Neural progenitor cell (in vitro differentiated cells): ENCODE measurements around the gene TMEM147. TPM values are rescaled to one million over a fixed set of nuclear protein-coding genes. Genes with fewer than 3 reads are reported as not detected.

Experiments
- DNase-seq: peaks from one replicate; pipeline ENCODE4 v3.0.0-alpha.2; 2016; ENCODE audit warnings: low spot score
- H2AFZ ChIP-seq: fragments of 200-600 bp; sonication (generic); replicated peaks from 2 replicates; pipeline ENCODE4 v1.6.1; 2016; ENCODE audit warnings: antibody characterized with exemption
- H3F3A ChIP-seq: fragments of 200-600 bp; sonication (generic); 2 replicates; pipeline ENCODE4 v1.6.1; 2016; ENCODE audit warnings: antibody characterized with exemption, low read depth
- H3K27ac ChIP-seq: fragments of 200-600 bp; sonication (generic); 2 replicates; pipeline ENCODE4 v1.5.1; 2016; ENCODE audit warnings: mild to moderate bottlenecking
- H3K27me3 ChIP-seq: fragments of 200-600 bp; sonication (generic); 2 replicates; pipeline ENCODE4 v1.6.1; 2016; ENCODE audit warnings: mild to moderate bottlenecking, moderate library complexity
- H3K36me3 ChIP-seq: fragments of 200-600 bp; sonication (generic); 2 replicates; pipeline ENCODE4 v1.5.1; 2016
- H3K4me1 ChIP-seq: fragments of 200-600 bp; sonication (generic); 2 replicates; pipeline ENCODE4 v1.6.1; 2016; ENCODE audit warnings: mixed run types
- H3K4me2 ChIP-seq: fragments of 200-600 bp; sonication (generic); 2 replicates; pipeline ENCODE4 v1.6.1; 2016
- H3K4me3 ChIP-seq: fragments of 200-600 bp; sonication (generic); 2 replicates; pipeline ENCODE4 v1.5.1; 2016
- H3K79me2 ChIP-seq: fragments of 200-600 bp; sonication (generic); 2 replicates; pipeline ENCODE4 v1.6.1; 2016; ENCODE audit warnings: low read depth
- H3K9ac ChIP-seq: fragments of 200-600 bp; sonication (generic); 2 replicates; pipeline ENCODE4 v1.6.1; 2016
- H3K9me3 ChIP-seq: fragments of 200-600 bp; sonication (generic); 2 replicates; pipeline ENCODE4 v1.5.1; 2016; ENCODE audit warnings: low read depth
- H4K20me1 ChIP-seq: fragments of 200-600 bp; sonication (generic); 2 replicates; pipeline ENCODE4 v1.6.1; 2016; ENCODE audit warnings: low read depth
- H3K27ac Mint-ChIP-seq: 3 replicates; pipeline ENCODE4 v1.8.0; 2021; ENCODE audit warnings: mixed read lengths
- H3K27me3 Mint-ChIP-seq: 2 replicates; pipeline ENCODE4 v1.8.0; 2022; ENCODE audit warnings: low read depth, mild to moderate bottlenecking, inconsistent platforms, moderate library complexity, mixed read lengths; ENCODE audit not compliant: insufficient read depth
- H3K36me3 Mint-ChIP-seq: 3 replicates; pipeline ENCODE4 v1.8.0; 2021; ENCODE audit warnings: mixed read lengths
- H3K4me1 Mint-ChIP-seq: 3 replicates; pipeline ENCODE4 v1.8.0; 2021; ENCODE audit warnings: mixed read lengths
- H3K4me3 Mint-ChIP-seq: 3 replicates; pipeline ENCODE4 v1.8.0; 2021; ENCODE audit warnings: mild to moderate bottlenecking, moderate library complexity, mixed read lengths
- H3K9me3 Mint-ChIP-seq: 3 replicates; pipeline ENCODE4 v1.8.0; 2020; ENCODE audit warnings: mixed read lengths
- EZH2 ChIP-seq: fragments of 200-600 bp; sonication (generic); IDR thresholded peaks from 2 replicates; pipeline ENCODE4 v1.6.1; 2017; ENCODE audit warnings: antibody characterized with exemption, mild to moderate bottlenecking, moderate library complexity
- EZH2phosphoT487 ChIP-seq: fragments of 200-600 bp; sonication (generic); IDR thresholded peaks from 2 replicates; pipeline ENCODE4 v1.6.1; 2017; ENCODE audit warnings: antibody characterized with exemption
- total RNA-seq: library from RNA; depleted of rRNA; stranded (reverse); fragments of >200 nt; gene quantifications from 2 replicates; pipeline ENCODE4 v1.2.3, GENCODE V29; 2015; ENCODE audit warnings: low replicate concordance
- TF ChIP-seq, protein P1 (sequence below): fragments of 200-600 bp; sonication (generic); IDR thresholded peaks from 2 replicates; pipeline ENCODE4 v1.5.1; 2017; ENCODE audit warnings: antibody characterized with exemption, mild to moderate bottlenecking

TMEM147 gene
- total RNA-seq, 1 donor from 2014 or later = 57.8 TPM

DNA sequence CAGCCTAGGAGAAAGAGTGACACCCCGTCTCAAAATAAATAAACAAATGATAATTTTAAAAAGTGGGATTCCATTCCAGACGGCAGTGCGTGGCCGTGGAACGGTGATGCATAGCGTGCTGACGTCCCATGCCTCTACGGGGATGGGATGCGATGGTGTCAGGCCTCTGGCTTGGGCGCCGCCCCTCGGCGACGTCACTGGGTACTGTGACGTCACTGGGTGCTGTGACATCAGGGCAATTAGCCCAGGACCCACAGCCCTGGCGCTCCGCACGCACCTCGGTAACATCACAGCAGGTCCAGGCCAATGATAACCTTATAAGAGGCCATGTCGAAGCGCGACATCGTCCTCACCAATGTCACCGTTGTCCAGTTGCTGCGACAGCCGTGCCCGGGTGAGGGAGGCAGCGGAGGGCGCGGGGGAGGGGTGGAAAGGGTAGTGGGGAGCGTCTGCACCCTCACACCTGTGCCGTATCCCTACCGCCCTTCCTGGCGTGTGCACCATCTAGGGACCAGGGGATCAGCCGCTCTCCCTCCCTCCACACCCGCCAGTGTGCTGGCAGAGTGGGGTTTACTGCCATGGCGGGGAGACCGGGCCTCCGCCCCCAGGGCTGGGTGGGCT is 12.1 kb upstream of the TMEM147 start, which contains the start of gene GAPDHS:
TSS of gene GAPDHS (plus strand) at position 256 of the 621 bp plus-strand sequence. CDS start at position 328, 72 bp downstream.
- no peak for DNase-seq
- TF ChIP-seq EZH2phosphoT487 (no peak), EZH2 (no peak)
- TF ChIP-seq, protein P1, sequence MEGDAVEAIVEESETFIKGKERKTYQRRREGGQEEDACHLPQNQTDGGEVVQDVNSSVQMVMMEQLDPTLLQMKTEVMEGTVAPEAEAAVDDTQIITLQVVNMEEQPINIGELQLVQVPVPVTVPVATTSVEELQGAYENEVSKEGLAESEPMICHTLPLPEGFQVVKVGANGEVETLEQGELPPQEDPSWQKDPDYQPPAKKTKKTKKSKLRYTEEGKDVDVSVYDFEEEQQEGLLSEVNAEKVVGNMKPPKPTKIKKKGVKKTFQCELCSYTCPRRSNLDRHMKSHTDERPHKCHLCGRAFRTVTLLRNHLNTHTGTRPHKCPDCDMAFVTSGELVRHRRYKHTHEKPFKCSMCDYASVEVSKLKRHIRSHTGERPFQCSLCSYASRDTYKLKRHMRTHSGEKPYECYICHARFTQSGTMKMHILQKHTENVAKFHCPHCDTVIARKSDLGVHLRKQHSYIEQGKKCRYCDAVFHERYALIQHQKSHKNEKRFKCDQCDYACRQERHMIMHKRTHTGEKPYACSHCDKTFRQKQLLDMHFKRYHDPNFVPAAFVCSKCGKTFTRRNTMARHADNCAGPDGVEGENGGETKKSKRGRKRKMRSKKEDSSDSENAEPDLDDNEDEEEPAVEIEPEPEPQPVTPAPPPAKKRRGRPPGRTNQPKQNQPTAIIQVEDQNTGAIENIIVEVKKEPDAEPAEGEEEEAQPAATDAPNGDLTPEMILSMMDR = no peak
- no peak within 1 kb of the TSS for H3K4me3 Mint-ChIP-seq
- no peak within 1 kb of the TSS for H3K27ac Mint-ChIP-seq
- Histone ChIP-seq H3K27ac (no peak within 1 kb of the TSS), H3K4me2 (no peak within 1 kb of the TSS), H3F3A (peaks cover 8% of the 10 kb centered on the region), H3K79me2 (no peaks in the 10 kb centered on the region), H3K9me3 (no peaks in the 10 kb centered on the region), H3K27me3 (no peaks in the 10 kb centered on the region), H2AFZ (no peak within 1 kb of the TSS), H4K20me1 (peaks cover 4% of the 10 kb centered on the region), H3K9ac (no peak within 1 kb of the TSS), H3K4me1 (peaks cover 7% of the 10 kb centered on the region), H3K36me3 (no peaks in the 10 kb centered on the region), H3K4me3 (no peak within 1 kb of the TSS)
- no peaks in the 10 kb centered on the region for H3K36me3 Mint-ChIP-seq
- H3K27me3 Mint-ChIP-seq = peaks cover 3% of the 10 kb centered on the region
- H3K4me1 Mint-ChIP-seq = no peaks in the 10 kb centered on the region
- no peaks in the 10 kb centered on the region for H3K9me3 Mint-ChIP-seq

DNA sequence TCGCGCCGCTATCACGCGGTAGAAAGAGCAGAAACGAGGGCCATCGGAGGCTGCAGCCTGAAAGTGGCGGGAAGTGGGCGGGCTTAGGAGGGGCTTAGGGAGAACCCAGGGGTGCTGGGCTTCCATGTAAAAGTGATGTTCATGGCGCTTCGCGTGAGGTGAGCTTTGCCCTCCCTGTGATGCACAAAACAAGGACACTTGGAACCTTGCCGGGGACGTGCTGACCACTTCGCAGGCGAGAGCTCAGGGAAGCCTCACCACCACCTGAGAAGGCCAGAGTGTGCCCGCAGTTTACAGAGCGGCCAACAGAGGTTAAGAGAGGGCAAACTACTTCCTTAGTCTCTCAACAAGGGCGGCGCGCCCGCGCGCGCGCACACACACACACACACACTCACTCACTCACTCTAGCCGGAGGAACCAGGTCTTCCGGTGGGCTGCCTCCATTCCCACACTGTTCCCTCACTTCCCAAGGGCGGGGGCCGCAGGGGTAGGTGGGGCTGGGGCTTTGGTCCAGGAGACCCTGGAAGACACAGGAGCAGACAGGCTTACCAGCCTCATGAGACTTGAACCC is 11.5 kb upstream of the TMEM147 start:
- H3K9me3 Mint-ChIP-seq = no peaks in the 10 kb centered on the region
- H3F3A ChIP-seq = peaks cover 8% of the 10 kb centered on the region
- H3K4me2 ChIP-seq = no peak overlapping the region
- H3K27me3 Mint-ChIP-seq = peaks cover 3% of the 10 kb centered on the region
- H3K27ac ChIP-seq = no peak overlapping the region
- H3K4me1 Mint-ChIP-seq = no peaks in the 10 kb centered on the region
- H3K36me3 ChIP-seq = no peaks in the 10 kb centered on the region
- H3K27me3 ChIP-seq = no peaks in the 10 kb centered on the region
- peaks cover 7% of the 10 kb centered on the region for H3K4me1 ChIP-seq
- H3K9ac ChIP-seq = no peak overlapping the region
- TF ChIP-seq, protein P1 = no peak
- TF ChIP-seq EZH2phosphoT487 (no peak), EZH2 (no peak)
- H3K4me3 ChIP-seq = no peak overlapping the region
- peaks cover 4% of the 10 kb centered on the region for H4K20me1 ChIP-seq
- H3K4me3 Mint-ChIP-seq = no peak overlapping the region
- H3K9me3 ChIP-seq = no peaks in the 10 kb centered on the region
- H3K36me3 Mint-ChIP-seq = no peaks in the 10 kb centered on the region
- H3K27ac Mint-ChIP-seq = no peak overlapping the region
- H3K79me2 ChIP-seq = no peaks in the 10 kb centered on the region
- peak; percentile 58 for DNase-seq
- no peak overlapping the region for H2AFZ ChIP-seq

DNA sequence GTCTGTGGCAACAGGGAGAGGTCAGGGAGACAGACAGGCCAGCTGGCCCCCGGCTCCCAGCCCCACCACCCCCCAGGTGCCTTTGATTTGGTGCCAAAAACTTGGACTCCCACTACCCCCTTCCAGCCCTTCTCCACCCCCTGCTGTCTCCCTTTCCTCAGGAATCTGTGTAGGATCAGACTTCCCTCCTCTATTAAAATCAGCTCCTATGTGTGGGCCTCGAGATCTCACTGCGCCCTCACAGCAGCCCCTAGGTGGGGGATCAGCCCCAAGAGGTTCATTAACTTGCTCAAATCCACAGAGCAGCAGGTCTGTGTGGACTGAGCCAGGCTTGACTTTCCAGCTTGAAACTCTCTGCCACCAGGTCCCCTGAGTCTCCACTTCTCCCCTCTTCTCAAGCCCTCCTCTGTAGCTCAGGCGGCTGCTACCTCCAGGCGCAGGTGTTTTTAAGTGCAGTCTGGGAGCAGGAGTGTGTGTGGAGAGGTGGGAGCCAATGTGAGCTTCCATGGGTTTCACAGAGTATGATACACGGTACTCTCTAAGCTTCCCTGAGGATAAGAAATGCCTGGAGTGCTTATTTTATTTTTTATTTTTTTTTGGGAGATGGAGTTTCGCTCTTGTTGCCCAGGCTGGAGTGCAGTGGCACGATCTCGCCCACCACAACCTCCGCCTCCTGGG is 10.5 kb upstream of the TMEM147 start:
- Mint-ChIP-seq H3K27ac (peak overlapping the region; percentile 42), H3K36me3 (no peaks in the 10 kb centered on the region)
- no peak overlapping the region for H3K4me2 ChIP-seq

More for the DNA sequence above, 10.5 kb upstream of the TMEM147 start:
- H3K9me3 Mint-ChIP-seq = no peaks in the 10 kb centered on the region
- Histone ChIP-seq H3K4me1 (peaks cover 7% of the 10 kb centered on the region), H3K27ac (no peak overlapping the region), H2AFZ (no peak overlapping the region), H3K27me3 (no peaks in the 10 kb centered on the region), H3K79me2 (no peaks in the 10 kb centered on the region), H3K36me3 (no peaks in the 10 kb centered on the region), H3K9me3 (no peaks in the 10 kb centered on the region), H3K9ac (no peak overlapping the region), H4K20me1 (peaks cover 4% of the 10 kb centered on the region), H3F3A (peaks cover 8% of the 10 kb centered on the region), H3K4me3 (no peak overlapping the region)
- peaks cover 3% of the 10 kb centered on the region for H3K27me3 Mint-ChIP-seq
- no peak overlapping the region for H3K4me3 Mint-ChIP-seq
- H3K4me1 Mint-ChIP-seq = no peaks in the 10 kb centered on the region
- TF ChIP-seq, protein P1 = no peak
- no peak for TF ChIP-seq EZH2
- no peak for TF ChIP-seq EZH2phosphoT487
- no peak for DNase-seq
